Activated CD8-positive, alpha-beta T cell treated with anti-CD3 and anti-CD28 coated beads for 36 hours (primary cell): ENCODE data around the gene GFPT1. TPM values are rescaled to one million over a fixed set of nuclear protein-coding genes. Genes with fewer than 3 reads are reported as not detected.

ENCODE experiments used
- ATAC-seq: fragments of 200-7000 bp; cut with Tn5 transposase; one replicate; pipeline ENCODE4 v1.10.0; 2021; ENCODE audit warnings: mild to moderate bottlenecking, moderate library complexity
- CTCF ChIA-PET: fragments of 350-600 bp; sonication (Branson Sonifier 250); formaldehyde crosslinking; loops from one replicate; lab custom pipeline; 2021; ENCODE audit warnings: antibody characterized with exemption; lab: Charles Lee
- POLR2A ChIA-PET: fragments of 350-600 bp; sonication (Branson Sonifier 250); formaldehyde crosslinking; loops from one replicate; lab custom pipeline; 2021; ENCODE audit warnings: antibody characterized with exemption; lab: Charles Lee
- DNase-seq: peaks from one replicate; pipeline ENCODE4 v3.0.0-alpha.2; 2020
- H3K27ac Mint-ChIP-seq: one replicate; pipeline ENCODE4 v1.8.0; 2021; ENCODE audit warnings: mild to moderate bottlenecking, mixed read lengths
- H3K27me3 Mint-ChIP-seq: one replicate; pipeline ENCODE4 v1.8.0; 2021; ENCODE audit warnings: mixed read lengths
- H3K36me3 Mint-ChIP-seq: one replicate; pipeline ENCODE4 v1.8.0; 2021; ENCODE audit warnings: low read depth, mixed read lengths
- H3K4me1 Mint-ChIP-seq: one replicate; pipeline ENCODE4 v1.8.0; 2021; ENCODE audit warnings: low read depth, mixed read lengths
- H3K4me3 Mint-ChIP-seq: one replicate; pipeline ENCODE4 v1.8.0; 2021; ENCODE audit warnings: mild to moderate bottlenecking, moderate library complexity, mixed read lengths
- H3K9me3 Mint-ChIP-seq: one replicate; pipeline ENCODE4 v1.8.0; 2021; ENCODE audit warnings: mixed read lengths
- CTCF ChIP-seq: fragments of 200-600 bp; IDR thresholded peaks from one replicate; pipeline ENCODE4 v1.8.0; 2022; ENCODE audit warnings: antibody characterized with exemption, mild to moderate bottlenecking
- intact Hi-C: fragments of 100-400 bp; cut with micrococcal nuclease; formaldehyde crosslinking; loops from one replicate; pipeline ENCODE4 v1.10.0; 2022
- total RNA-seq, 2 experiments: library from RNA; stranded (reverse); gene quantifications; one replicate each; pipeline ENCODE4 v1.2.3, GENCODE V29; 2021

The GFPT1 gene
- 10 to 100 TPM; 37.8 to 38.0 TPM for total RNA-seq

- intact Hi-C loops: no loop called here
- Mint-ChIP-seq H3K4me3 (peak within 1 kb of the TSS; percentile 89), H3K27ac (peak within 1 kb of the TSS; percentile 93), H3K4me1 (peaks cover 38% of the 10 kb centered on the region), H3K36me3 (peaks cover 7% of the 10 kb centered on the region), H3K9me3 (no peaks in the 10 kb centered on the region), H3K27me3 (no peaks in the 10 kb centered on the region)
- ChIA-PET POLR2A (interaction anchor here (0.9 to 1.1 kb wide), 4 partner anchors 12 to 189 kb away, joined by 4 to 7 read pairs (median 4); partner anchors contain the start of gene NFU1), CTCF (interaction anchor here (0.7 to 2.0 kb wide), 6 partner anchors 10 to 338 kb away, joined by 3 to 9 read pairs (median 4); partner anchors contain the start of gene NFU1)
- DNase-seq: peak; percentile 94
- peak; percentile 97 for ATAC-seq
- TF ChIP-seq CTCF: no peak
These were observed at the start of gene GFPT1 for GRCh38 chr2:69386789-69387734. Gene GFPT1 (minus strand): TSS chr2:69387227. CDS start chr2:69387071, 156 bp downstream.

DNA sequence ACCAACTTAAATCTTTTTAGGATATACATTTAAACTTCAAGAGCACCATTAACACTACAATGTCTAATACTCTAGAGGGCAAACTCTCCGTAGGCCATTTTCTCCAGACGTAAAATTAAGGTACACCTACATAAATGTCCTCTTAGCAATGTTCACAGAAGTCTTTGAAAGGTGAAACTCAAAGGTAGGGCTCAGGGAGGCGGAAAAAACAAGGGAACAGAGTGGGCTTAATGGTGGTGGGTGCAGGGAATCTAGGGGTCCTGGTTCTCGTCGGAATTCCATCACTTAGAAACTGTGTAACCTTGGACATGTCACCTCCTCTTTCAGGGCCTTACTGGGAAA is 49.5 kb upstream of the GFPT1 start:
- H3K9me3 Mint-ChIP-seq: peaks cover 10% of the 10 kb centered on the region
- peak; percentile 12 for DNase-seq
- peaks cover 14% of the 10 kb centered on the region for H3K36me3 Mint-ChIP-seq
- peak overlapping the region; percentile 97 for H3K4me3 Mint-ChIP-seq
- H3K27ac Mint-ChIP-seq: peak overlapping the region; percentile 93
- TF ChIP-seq CTCF: no peak
- H3K27me3 Mint-ChIP-seq: no peaks in the 10 kb centered on the region
- H3K4me1 Mint-ChIP-seq: peaks cover 28% of the 10 kb centered on the region
- ATAC-seq: no peak
- ChIA-PET CTCF (interaction anchor here (0.9 to 3.0 kb wide), 24 partner anchors 9 to 383 kb away, joined by 3 to 13 read pairs (median 4); no protein-coding TSS in a partner anchor), POLR2A (interaction anchor here (0.6 to 2.5 kb wide), 13 partner anchors 8 to 128 kb away, joined by 3 to 25 read pairs (median 4); no protein-coding TSS in a partner anchor)
- intact Hi-C loops: no loop called here

- peaks cover 10% of the 10 kb centered on the region for H3K9me3 Mint-ChIP-seq
- peaks cover 19% of the 10 kb centered on the region for H3K36me3 Mint-ChIP-seq
- H3K4me3 Mint-ChIP-seq: no peak overlapping the region
- ATAC-seq (no peak), DNase-seq (no peak)
- no peak overlapping the region for H3K27ac Mint-ChIP-seq
- POLR2A ChIA-PET: no interaction called here
- no peak for TF ChIP-seq CTCF
- no peaks in the 10 kb centered on the region for H3K27me3 Mint-ChIP-seq
- H3K4me1 Mint-ChIP-seq: peaks cover 28% of the 10 kb centered on the region
- CTCF ChIA-PET: no interaction called here
- intact Hi-C loops: no loop called here
These were observed 47.7 kb upstream of the GFPT1 start for GRCh38 chr2:69434753-69435152.

DNA sequence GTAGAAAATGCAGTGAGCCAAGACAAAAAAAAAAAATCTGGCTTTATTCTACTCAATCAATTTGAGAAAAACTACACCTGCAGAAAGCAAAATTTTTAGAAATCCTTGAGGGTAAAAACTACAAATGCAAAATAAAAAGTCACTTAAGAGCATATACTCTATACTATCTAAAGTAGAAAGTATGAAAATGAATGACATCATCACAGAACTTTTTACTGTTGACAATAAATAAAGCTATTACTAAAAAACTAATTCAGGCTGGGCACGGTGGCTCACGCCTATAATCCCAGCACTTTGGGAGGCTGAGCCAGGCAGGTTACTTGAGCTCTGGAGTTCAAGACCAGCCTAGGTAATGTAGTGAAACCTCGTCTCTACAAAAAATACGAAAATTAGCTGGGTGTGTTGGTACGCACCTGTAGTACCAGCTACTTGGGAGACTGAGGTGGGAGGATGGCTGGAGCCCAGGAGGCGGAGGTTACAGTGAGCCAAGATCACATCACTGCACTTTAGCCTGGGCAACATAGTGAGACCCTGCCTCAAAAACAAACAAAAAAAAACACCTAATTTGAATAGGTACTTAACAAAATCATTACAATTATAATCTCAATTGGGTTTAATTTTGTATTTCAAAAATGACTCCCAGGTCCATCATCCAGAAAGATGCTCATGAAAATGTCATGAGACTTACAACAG is 42.6 kb upstream of the GFPT1 start:
- DNase-seq (no peak), ATAC-seq (no peak)
- no peak overlapping the region for H3K27ac Mint-ChIP-seq
- ChIA-PET CTCF (interaction anchor here (1.2 kb wide), 1 partner anchor 8 kb away, joined by 4 read pairs; the partner anchor contains the start of gene NFU1), POLR2A (interaction anchor here (1.7 to 2.0 kb wide), 2 partner anchors 8 to 31 kb away, joined by 4 to 9 read pairs; partner anchors contain the start of gene NFU1)
- intact Hi-C loops: no loop called here
- no peaks in the 10 kb centered on the region for H3K27me3 Mint-ChIP-seq
- no peak for TF ChIP-seq CTCF
- peaks cover 4% of the 10 kb centered on the region for H3K4me1 Mint-ChIP-seq
- no peak overlapping the region for H3K4me3 Mint-ChIP-seq
- no peaks in the 10 kb centered on the region for H3K9me3 Mint-ChIP-seq
- H3K36me3 Mint-ChIP-seq: peaks cover 11% of the 10 kb centered on the region
